Renal pelvis (tissue), 4 donors: ENCODE results near the gene LRRC28. TPM values are rescaled to one million over a fixed set of nuclear protein-coding genes. Genes with fewer than 3 reads are reported as not detected.

ENCODE experiments used
- DNase-seq: peaks from one replicate; pipeline ENCODE4 v3.0.0-alpha.2; 2013
- polyA plus RNA-seq, 3 donors: library from polyadenylated mRNA; unstranded; fragments of 120-200 nt; gene quantifications; one replicate each; pipeline ENCODE4 v1.2.1, GENCODE V29; 2013; ENCODE audit not compliant: insufficient read length in 3 of 3

LRRC28 gene
- polyA plus RNA-seq, 3 donors: 36.5 to 37.0 (median 36.9) TPM

GRCh38 chr15:99433757-99434450 lies 182.6 kb downstream of the LRRC28 start:
- DNase-seq: no peak

DNA sequence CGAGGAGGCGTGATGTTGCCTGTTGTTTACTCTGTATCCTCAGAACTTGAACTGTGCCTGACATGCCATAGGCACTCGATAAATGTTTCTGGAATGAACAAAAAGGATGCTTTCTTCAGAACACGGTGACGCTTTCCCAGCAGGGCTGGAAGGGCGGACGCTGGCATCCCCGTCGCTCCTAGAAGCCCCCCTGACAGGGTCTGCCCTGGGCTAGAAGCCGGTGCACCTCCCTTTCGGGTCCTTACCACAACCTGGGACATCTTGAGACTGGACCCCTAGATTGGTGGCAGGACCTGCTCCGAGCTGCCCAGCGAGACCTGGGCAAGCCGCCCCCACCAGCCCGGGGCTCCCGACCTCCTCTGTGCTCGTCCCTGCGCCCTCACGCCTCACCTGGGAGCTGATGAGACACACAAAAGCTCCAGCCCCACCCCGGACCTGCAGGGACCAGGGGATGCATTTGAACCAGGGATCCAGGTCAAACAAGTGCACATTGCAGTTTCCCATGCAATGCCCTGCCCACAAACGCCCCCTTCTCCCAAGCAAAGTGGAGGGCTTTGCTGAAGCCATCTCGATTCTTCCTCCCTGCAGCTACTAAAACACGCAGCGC lies 183.3 kb downstream of the LRRC28 start:
- no peak for DNase-seq

- no peak for DNase-seq
Observed at GRCh38 chr15:99435113-99435695, 183.9 kb downstream of the LRRC28 start.

DNA sequence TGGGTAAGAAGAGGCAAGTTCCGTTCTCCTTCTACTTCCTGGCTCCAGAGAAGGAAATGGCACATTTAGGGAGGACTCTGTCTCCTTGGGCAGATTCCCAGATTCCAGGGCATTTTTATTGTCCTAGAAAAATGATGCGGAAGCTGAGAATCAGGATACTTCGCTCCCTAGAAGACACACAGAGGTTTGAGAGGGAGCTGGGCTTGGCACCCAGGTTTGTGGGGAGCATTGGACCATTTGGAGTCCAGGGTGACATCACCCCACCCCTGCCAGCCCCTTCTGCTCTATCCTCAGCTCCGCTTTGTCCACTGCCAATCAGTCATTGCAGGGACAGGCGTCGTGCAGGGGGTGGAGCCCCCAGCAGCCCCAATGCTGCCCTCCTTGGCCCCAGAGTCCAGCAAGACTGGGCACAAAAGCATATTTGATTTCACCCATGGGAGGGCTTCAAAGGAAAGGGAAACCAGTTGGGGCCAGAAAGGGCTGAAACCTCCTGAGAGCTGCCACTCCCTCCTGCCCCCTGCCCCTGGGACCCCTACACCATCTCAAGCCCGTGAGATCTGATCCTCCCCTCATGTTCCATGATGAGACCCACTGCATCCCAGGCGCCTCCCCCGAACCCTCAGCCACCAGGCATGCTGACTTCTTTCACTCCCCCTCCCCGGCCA lies 184.7 kb downstream of the LRRC28 start:
- no peak for DNase-seq

DNA sequence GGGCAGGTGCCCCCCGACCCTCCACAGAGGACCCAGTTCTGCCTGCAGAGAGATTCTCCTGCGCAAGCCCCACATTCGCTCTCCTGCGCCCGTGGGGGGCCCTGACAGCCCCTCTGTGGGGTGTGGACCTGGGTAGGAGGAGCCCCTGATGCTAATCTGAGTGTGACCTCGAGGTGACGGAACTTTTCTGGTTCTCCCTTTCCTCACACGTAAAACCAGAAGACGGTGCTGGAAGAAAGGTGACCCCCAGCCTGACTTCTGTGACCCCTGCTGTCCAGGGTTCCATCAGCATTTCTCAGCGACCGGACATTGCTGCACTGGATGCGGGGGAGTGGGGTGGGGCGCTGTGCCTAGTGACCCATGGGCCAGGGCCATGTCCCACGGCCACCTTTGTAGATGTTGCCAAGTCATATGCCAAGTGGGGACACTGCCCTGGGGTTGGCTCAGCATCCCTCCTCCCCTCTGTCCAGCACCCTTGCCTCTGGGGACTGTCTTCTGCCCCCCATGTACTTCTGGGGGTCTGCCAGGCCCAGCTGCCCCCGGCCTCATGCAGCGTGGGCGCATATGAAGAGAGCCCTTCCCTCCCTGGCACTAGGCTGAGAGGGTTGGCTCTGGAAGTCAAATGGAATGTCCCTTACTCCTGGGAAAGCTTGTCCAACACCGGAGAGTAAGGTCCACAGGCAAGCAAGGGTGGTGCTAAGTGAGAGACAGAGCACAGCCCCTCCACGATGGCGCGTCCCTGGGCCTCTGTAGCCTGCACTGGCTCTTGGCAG lies 185.4 kb downstream of the LRRC28 start:
- DNase-seq: no peak

DNA sequence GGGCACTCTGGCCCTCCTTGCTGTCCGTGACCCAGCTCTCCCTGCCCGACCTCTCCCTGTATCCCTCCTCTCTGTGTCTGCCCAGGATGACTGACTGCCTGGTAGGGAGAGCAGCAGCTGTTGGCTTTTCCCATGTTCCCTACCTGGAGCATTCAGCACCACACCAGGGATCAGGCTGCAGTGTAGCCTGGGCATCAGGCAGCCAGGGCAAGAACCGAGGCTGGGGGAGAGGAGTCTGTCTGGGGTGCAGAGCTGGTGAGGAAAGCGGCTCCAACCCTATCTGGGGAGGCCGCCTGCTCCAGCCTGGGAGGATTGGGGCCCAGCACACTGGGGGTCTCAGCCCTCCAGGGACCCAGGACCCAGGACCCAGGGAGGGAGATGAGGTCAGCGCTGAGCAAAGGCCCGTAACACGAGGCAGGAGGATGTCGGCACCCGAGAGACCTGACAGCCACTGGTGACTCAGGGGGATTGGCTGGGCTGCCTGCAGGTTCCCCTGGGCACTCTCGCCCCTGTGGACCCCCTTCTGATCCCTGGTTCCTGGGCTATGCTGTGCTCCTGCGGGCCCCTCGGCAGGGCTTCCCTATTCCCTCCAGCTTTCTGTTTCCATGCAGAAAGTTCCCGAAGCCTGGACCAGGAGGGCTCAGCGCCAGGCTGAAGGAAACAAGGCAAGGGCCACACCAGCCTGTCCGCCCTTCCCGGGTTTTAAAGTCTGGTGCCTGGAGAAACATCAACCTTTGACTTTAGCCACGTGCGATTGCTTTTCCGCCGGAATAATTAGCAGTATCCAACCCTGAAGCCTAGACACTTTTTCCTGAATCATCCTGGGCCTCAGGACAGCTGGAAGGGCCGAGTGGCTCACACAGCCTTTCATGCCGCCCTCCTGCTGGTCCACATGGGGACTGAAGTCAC lies 186.3 kb downstream of the LRRC28 start:
- DNase-seq: no peak

DNA sequence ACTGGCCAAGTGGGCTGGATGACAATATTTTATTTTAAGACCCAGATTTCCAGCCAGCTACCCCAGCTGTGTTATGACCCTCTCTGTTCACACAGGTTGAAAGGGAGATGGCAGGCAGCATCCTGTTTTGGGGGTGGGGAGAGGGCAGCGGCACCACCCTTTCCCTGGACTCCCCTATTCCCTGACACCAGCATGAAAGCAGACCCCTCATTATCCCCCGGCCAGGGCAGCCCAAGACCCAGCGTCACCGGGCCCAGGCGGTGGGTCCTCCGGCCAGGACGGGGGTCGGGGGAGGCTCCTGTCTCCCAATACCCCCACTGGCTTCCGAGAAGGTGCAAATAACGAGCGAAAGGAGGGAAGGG lies 186.9 kb downstream of the LRRC28 start:
- no peak for DNase-seq

DNA sequence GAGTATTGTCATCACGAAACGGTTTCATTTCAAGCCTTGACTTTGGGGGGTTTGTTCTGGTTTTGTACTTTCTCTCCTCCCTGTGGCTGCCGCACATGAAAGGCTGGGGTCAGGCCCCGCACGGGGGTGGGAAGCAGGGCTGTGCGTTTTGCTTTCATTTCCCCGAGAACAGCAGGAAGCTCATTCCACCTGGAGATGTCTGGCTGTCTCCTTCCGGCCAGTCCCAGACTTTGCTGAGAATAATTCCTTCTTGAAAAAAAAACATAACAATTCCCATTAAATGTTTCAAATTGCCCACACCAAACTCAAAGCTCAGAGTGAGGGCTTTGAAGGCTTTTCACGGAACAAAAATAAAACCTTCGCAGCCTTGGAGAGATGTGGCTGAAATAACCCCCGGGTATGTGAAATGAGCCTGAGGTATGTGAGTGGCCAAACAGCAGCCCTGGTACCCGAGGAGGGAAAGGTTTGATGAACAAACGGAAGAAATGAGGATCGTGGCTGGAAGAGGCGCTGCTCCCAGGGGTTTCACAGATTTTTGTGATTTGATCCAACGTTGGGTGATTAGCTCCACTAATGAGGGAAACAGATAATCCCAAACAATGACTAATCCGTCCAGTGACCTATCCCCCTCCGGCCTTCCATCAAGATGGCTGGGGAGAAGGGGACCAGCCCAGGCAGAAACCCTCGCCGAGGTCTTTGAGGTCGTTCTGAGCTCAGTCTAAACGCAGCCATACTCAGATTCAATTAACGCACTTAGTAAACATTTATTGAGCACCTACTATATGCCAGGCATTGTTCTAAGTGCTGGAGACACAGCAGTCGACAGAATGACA lies 187.6 kb downstream of the LRRC28 start:
- DNase-seq: no peak

- no peak for DNase-seq
Observed at GRCh38 chr15:99439524-99439835, 188.2 kb downstream of the LRRC28 start.

DNA sequence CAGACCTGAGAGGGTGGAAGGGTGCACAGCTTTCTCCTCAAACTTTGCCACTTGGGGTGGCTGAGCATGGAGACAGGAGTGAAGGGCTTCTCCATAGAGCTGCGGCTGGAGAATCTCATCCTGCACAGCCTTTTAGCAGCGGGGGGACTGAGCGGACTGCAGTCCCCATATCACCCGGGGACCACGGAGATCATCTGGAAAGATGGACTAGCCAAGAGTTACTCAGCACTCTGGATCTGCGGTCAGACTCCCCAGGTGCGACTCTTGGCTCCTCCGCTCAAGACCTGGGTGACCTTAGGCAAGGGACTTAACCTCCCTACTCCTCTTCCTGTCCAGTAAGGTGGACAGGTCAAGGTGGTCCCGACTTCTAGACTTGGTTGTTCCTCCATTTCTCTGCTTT lies 188.7 kb downstream of the LRRC28 start:
- no peak for DNase-seq

Other genes starting within 250 kb of the LRRC28 start
- under 1 TPM in 2 of 3 donors, not detected in 1; 0.33 to 0.71 TPM for gene PGPEP1L, start 243.7 kb upstream of the LRRC28 start, polyA plus RNA-seq
- gene SYNM, start 146.4 kb upstream of the LRRC28 start, polyA plus RNA-seq: 1 to 10 TPM; 2.0 to 2.2 (median 2.0) TPM
- 10 to 100 TPM; 27.8 to 33.9 (median 29.1) TPM for gene TTC23, start 1.9 kb upstream of the LRRC28 start, polyA plus RNA-seq